Measurements from ENCODE around the gene ANKRD52. TPM values are rescaled to one million over a fixed set of nuclear protein-coding genes. Genes with fewer than 3 reads are reported as not detected.
A peak's percentile ranks its signal among the peaks of the same experiment; 100 is the strongest.

The ANKRD52 gene
- total and polyA plus RNA-seq, 9 of the 15 experiments (the other 6 are each of a cell fraction or from before 2014, with no cell fraction given) = 0.52 to 46.8 (median 7.9) TPM

DNA sequence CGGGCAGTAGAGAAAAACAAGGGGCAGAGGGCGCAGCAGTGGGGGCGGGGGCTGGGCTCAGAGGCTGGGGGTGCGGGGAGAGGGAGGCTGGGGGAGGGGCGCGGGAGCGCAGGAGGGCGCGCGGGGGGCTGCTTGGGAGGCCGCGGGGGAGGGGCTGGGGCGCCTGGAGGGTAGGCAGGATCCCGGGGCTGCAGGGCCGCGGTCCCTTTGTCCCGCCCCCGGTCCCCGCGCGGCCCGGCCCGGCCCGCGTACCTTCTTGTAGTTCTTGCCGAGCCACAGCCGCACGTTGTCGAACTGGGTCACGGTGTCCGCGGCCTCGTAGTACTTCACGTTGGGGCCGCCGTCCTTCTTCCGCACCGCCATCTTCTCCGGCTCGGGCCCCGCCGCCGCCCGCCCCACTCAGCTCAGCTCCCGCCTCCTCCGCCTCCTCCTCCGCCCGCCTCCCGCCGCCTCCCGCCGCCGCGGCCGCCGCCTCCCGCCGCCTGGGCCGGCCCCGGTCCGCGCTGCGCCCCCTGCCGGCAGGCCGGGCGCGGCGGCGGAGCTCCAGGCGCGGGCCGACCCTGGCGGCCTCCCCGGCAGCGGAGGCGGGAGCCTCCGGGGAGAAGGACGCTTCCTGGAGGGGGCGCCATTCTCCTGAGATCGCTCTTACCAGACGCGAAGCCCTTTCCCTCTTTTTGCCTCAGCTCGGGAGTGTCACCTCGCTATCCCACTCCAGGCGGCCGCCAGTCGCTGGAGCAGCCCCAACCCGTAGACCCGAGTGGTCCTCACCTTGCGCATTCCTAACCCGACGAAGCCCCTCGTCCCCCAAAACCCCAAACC, 68.9 kb downstream of the ANKRD52 start, which contains the start of gene SMARCC2 (continued):
- TF ChIP-seq POLR2AphosphoS5 (IDR thresholded peaks at IDR 0.05; ENCODE audit: control insufficient read depth, insufficient read depth, low read depth, low read length) (no peak), MXI1 (IDR thresholded peaks at IDR 0.05; ENCODE audit: low read depth, low read length) (no peak), FIP1L1 (IDR thresholded peaks at IDR 0.05; ENCODE audit: low read depth, low read length, poor library complexity, severe bottlenecking) (no peak), RNF2 (IDR thresholded peaks at IDR 0.05) (no peak), ZNF76 (CRISPR knock-in tag; IDR thresholded peaks at IDR 0.05; ENCODE audit: borderline replicate concordance) (no peak), TBP (optimal IDR thresholded peaks at IDR 0.05; ENCODE audit: low read depth, low read length) (peak; percentile 53), CREM (IDR thresholded peaks at IDR 0.05; ENCODE audit: low read depth) (peak; percentile 54; the same call in 1 of the 2 replicates), CHD4 (IDR thresholded peaks at IDR 0.05; ENCODE audit: insufficient read depth, insufficient replicate concordance, low read depth, low read length, poor library complexity, severe bottlenecking) (no peak), HMG20B (CRISPR knock-in tag; IDR thresholded peaks at IDR 0.05) (no peak), ILF3 (IDR thresholded peaks at IDR 0.05; ENCODE audit: borderline replicate concordance) (0 out of 2 replicates have a peak, but pooled peaks have one; percentile 14), FOS (IDR thresholded peaks at IDR 0.05; ENCODE audit: extremely low read depth, insufficient read length) (no peak), SP2 (IDR thresholded peaks at IDR 0.05; ENCODE audit: extremely low read depth, low read depth, low read length, poor library complexity, severe bottlenecking) (no peak)
- TF ChIP-seq, protein P1, sequence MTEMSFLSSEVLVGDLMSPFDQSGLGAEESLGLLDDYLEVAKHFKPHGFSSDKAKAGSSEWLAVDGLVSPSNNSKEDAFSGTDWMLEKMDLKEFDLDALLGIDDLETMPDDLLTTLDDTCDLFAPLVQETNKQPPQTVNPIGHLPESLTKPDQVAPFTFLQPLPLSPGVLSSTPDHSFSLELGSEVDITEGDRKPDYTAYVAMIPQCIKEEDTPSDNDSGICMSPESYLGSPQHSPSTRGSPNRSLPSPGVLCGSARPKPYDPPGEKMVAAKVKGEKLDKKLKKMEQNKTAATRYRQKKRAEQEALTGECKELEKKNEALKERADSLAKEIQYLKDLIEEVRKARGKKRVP (CRISPR knock-in tag; IDR thresholded peaks at IDR 0.05) = no peak
- TF ChIP-seq, protein P2, sequence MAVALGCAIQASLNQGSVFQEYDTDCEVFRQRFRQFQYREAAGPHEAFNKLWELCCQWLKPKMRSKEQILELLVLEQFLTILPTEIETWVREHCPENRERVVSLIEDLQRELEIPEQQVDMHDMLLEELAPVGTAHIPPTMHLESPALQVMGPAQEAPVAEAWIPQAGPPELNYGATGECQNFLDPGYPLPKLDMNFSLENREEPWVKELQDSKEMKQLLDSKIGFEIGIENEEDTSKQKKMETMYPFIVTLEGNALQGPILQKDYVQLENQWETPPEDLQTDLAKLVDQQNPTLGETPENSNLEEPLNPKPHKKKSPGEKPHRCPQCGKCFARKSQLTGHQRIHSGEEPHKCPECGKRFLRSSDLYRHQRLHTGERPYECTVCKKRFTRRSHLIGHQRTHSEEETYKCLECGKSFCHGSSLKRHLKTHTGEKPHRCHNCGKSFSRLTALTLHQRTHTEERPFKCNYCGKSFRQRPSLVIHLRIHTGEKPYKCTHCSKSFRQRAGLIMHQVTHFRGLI (CRISPR knock-in tag; IDR thresholded peaks at IDR 0.05) = no peak
- TF ChIP-seq, protein P3, sequence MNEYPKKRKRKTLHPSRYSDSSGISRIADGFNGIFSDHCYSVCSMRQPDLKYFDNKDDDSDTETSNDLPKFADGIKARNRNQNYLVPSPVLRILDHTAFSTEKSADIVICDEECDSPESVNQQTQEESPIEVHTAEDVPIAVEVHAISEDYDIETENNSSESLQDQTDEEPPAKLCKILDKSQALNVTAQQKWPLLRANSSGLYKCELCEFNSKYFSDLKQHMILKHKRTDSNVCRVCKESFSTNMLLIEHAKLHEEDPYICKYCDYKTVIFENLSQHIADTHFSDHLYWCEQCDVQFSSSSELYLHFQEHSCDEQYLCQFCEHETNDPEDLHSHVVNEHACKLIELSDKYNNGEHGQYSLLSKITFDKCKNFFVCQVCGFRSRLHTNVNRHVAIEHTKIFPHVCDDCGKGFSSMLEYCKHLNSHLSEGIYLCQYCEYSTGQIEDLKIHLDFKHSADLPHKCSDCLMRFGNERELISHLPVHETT (CRISPR knock-in tag; conservative IDR thresholded peaks at IDR 0.05 in 1 of 2, IDR thresholded peaks at IDR 0.05 in 1 of 2) = peak in 1 of 2 experiments; percentile 99; a peak in 2 of 4 replicates
- TF ChIP-seq, protein P4, sequence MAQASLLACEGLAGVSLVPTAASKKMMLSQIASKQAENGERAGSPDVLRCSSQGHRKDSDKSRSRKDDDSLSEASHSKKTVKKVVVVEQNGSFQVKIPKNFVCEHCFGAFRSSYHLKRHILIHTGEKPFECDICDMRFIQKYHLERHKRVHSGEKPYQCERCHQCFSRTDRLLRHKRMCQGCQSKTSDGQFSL (CRISPR knock-in tag; IDR thresholded peaks at IDR 0.05) = no peak
- TF ChIP-seq, protein P4 (tag; IDR thresholded peaks at IDR 0.05) = no peak

All from K562 (cell line).